HEK293 (cell line): ENCODE results near the gene DCAF10.

Experiments used
- CTCF ChIA-PET: fragments of 350-600 bp; formaldehyde crosslinking; extraction: SDS; loops from one replicate; lab custom pipeline; 2021; ENCODE audit warnings: antibody characterized with exemption; lab: Yijun Ruan, JAX
- POLR2A ChIA-PET: fragments of 300-600 bp; formaldehyde crosslinking; extraction: SDS; loops from one replicate; lab custom pipeline; 2020; ENCODE audit warnings: antibody characterized with exemption, inconsistent platforms; lab: Yijun Ruan, JAX
- H3K27ac ChIP-seq: fragments of 200-500 bp; sonication (Bioruptor generic); 2 replicates; pipeline ENCODE4 v1.5.1; 2014; ENCODE audit warnings: low read depth, low read length, control low read depth, inconsistent platforms; ENCODE audit errors: extremely low read depth
- H3K36me3 ChIP-seq, 2 experiments: fragments of 200-500 bp in 1 of 2; sonication (Bioruptor generic) in 1 of 2; 1 replicate in 1 of 2; 2 replicates in 1 of 2; pipeline ENCODE4 v1.5.1; 2014 to 2017; ENCODE audit warnings: inconsistent platforms in 2 of 2, low read length in 2 of 2; ENCODE audit not compliant: control insufficient read depth in 2 of 2, insufficient read depth in 1 of 2
- H3K4me1 ChIP-seq: fragments of 200-500 bp; sonication (Bioruptor generic); 2 replicates; pipeline ENCODE4 v1.5.1; 2014; ENCODE audit warnings: mild to moderate bottlenecking, low read length, inconsistent platforms; ENCODE audit not compliant: control insufficient read depth, insufficient read depth
- H3K4me3 ChIP-seq: 2 replicates; pipeline ENCODE4 v1.5.1; 2011; ENCODE audit warnings: low read depth, mild to moderate bottlenecking, control low read depth, low read length, moderate library complexity
- H3K9me3 ChIP-seq: fragments of 200-500 bp; sonication (Bioruptor generic); 2 replicates; pipeline ENCODE4 v1.5.1; 2014; ENCODE audit warnings: low read depth, low read length, inconsistent platforms; ENCODE audit not compliant: control insufficient read depth, insufficient read depth
- GLIS1 ChIP-seq: fragments of 450-650 bp; formaldehyde crosslinking; IDR thresholded peaks from 2 replicates; pipeline ENCODE4 v1.5.1; 2016; ENCODE audit warnings: missing biosample characterization, missing genetic modification characterization
- KLF9 ChIP-seq: fragments of 450-650 bp; formaldehyde crosslinking; IDR thresholded peaks from 2 replicates; pipeline ENCODE4 v1.5.1; 2016; ENCODE audit warnings: missing biosample characterization, missing genetic modification characterization, low read depth
- SP7 ChIP-seq: fragments of 450-650 bp; formaldehyde crosslinking; IDR thresholded peaks from 2 replicates; pipeline ENCODE4 v1.5.1; 2016; ENCODE audit warnings: missing biosample characterization, missing genetic modification characterization
- ZNF114 ChIP-seq: fragments of 450-650 bp; formaldehyde crosslinking; IDR thresholded peaks from 2 replicates; pipeline ENCODE4 v1.5.0; 2017; ENCODE audit warnings: missing biosample characterization, missing genetic modification characterization
- ZNF146 ChIP-seq: fragments of 450-650 bp; formaldehyde crosslinking; IDR thresholded peaks from 2 replicates; pipeline ENCODE4 v1.5.1; 2016; ENCODE audit warnings: missing biosample characterization, missing genetic modification characterization
- ZNF221 ChIP-seq: fragments of 450-650 bp; formaldehyde crosslinking; IDR thresholded peaks from 2 replicates; pipeline ENCODE4 v1.5.1; 2017; ENCODE audit warnings: missing biosample characterization, missing genetic modification characterization, borderline replicate concordance
- ZNF302 ChIP-seq: fragments of 450-650 bp; formaldehyde crosslinking; IDR thresholded peaks from 2 replicates; pipeline ENCODE4 v1.5.1; 2016; ENCODE audit warnings: missing biosample characterization, missing genetic modification characterization, low read depth
- ZNF354C ChIP-seq: fragments of 450-650 bp; formaldehyde crosslinking; IDR thresholded peaks from 2 replicates; pipeline ENCODE4 v1.5.1; 2016; ENCODE audit warnings: missing biosample characterization, missing genetic modification characterization, low read depth, borderline replicate concordance
- ZNF404 ChIP-seq: fragments of 450-650 bp; formaldehyde crosslinking; IDR thresholded peaks from 2 replicates; pipeline ENCODE4 v1.5.1; 2017; ENCODE audit warnings: missing biosample characterization, missing genetic modification characterization
- ZNF433 ChIP-seq: fragments of 450-650 bp; formaldehyde crosslinking; IDR thresholded peaks from 2 replicates; pipeline ENCODE4 v1.5.1; 2016; ENCODE audit warnings: missing biosample characterization, missing genetic modification characterization, low read depth
- ZNF48 ChIP-seq: fragments of 450-650 bp; formaldehyde crosslinking; IDR thresholded peaks from 2 replicates; pipeline ENCODE4 v1.5.1; 2016; ENCODE audit warnings: missing biosample characterization, missing genetic modification characterization
- ZNF510 ChIP-seq: fragments of 450-650 bp; formaldehyde crosslinking; IDR thresholded peaks from 2 replicates; pipeline ENCODE4 v1.5.1; 2018; ENCODE audit warnings: mild to moderate bottlenecking, missing genetic modification characterization, missing biosample characterization; ENCODE audit not compliant: insufficient replicate concordance
- ZNF529 ChIP-seq: fragments of 450-650 bp; formaldehyde crosslinking; IDR thresholded peaks from 2 replicates; pipeline ENCODE4 v1.5.1; 2017; ENCODE audit warnings: missing genetic modification characterization, missing biosample characterization; ENCODE audit not compliant: insufficient replicate concordance
- ZNF549 ChIP-seq: fragments of 450-650 bp; IDR thresholded peaks from 2 replicates; pipeline ENCODE4 v1.5.1; 2018; ENCODE audit warnings: missing biosample characterization, missing genetic modification characterization, mild to moderate bottlenecking, inconsistent platforms, moderate library complexity
- ZNF560 ChIP-seq: fragments of 450-650 bp; formaldehyde crosslinking; IDR thresholded peaks from 2 replicates; pipeline ENCODE4 v1.5.1; 2017; ENCODE audit warnings: missing biosample characterization, missing genetic modification characterization, borderline replicate concordance
- ZNF561 ChIP-seq: fragments of 450-650 bp; IDR thresholded peaks from 2 replicates; pipeline ENCODE4 v1.5.1; 2018; ENCODE audit warnings: missing biosample characterization, missing genetic modification characterization, borderline replicate concordance
- ZNF571 ChIP-seq: fragments of 450-650 bp; formaldehyde crosslinking; IDR thresholded peaks from 2 replicates; pipeline ENCODE4 v1.5.0; 2017; ENCODE audit warnings: missing biosample characterization, missing genetic modification characterization
- ZNF585B ChIP-seq: fragments of 450-650 bp; formaldehyde crosslinking; IDR thresholded peaks from 2 replicates; pipeline ENCODE4 v1.5.1; 2016; ENCODE audit warnings: missing biosample characterization, missing genetic modification characterization
- ZNF837 ChIP-seq: fragments of 450-650 bp; formaldehyde crosslinking; IDR thresholded peaks from 2 replicates; pipeline ENCODE4 v1.5.1; 2016; ENCODE audit warnings: missing biosample characterization, missing genetic modification characterization
- ZSCAN30 ChIP-seq: fragments of 450-650 bp; IDR thresholded peaks from 2 replicates; pipeline ENCODE4 v1.5.1; 2018; ENCODE audit warnings: missing biosample characterization, mild to moderate bottlenecking, missing genetic modification characterization, moderate library complexity
- TF ChIP-seq, protein P1 (sequence below): fragments of 450-650 bp; formaldehyde crosslinking; conservative IDR thresholded peaks from 2 replicates; pipeline ENCODE4 v1.5.1; 2016; ENCODE audit warnings: low read depth, missing biosample characterization, missing genetic modification characterization
- TF ChIP-seq, protein P2 (sequence below): fragments of 450-650 bp; formaldehyde crosslinking; IDR thresholded peaks from 2 replicates; pipeline ENCODE4 v1.5.1; 2016; ENCODE audit warnings: missing biosample characterization, missing genetic modification characterization
- TF ChIP-seq, protein P3 (sequence below): fragments of 450-650 bp; formaldehyde crosslinking; IDR thresholded peaks from 2 replicates; pipeline ENCODE4 v1.5.1; 2016; ENCODE audit warnings: missing biosample characterization, missing genetic modification characterization
- TF ChIP-seq, protein P4 (sequence below): fragments of 450-650 bp; formaldehyde crosslinking; IDR thresholded peaks from 2 replicates; pipeline ENCODE4 v1.5.1; 2016; ENCODE audit warnings: missing biosample characterization, missing genetic modification characterization, low read depth

Gene DCAF10

GRCh38 chr9:37760416-37761161 lies 40.0 kb upstream of the DCAF10 start:
- Histone ChIP-seq H3K27ac (no peak overlapping the region), H3K9me3 (no peaks in the 10 kb centered on the region), H3K4me1 (no peaks in the 10 kb centered on the region), H3K4me3 (no peak overlapping the region), H3K36me3 (peaks cover 0 to 13% of the 10 kb centered on the region in 2 experiments; a peak in 2 of 3 replicates)
- ChIA-PET POLR2A (interaction anchor here (0.6 kb wide), 1 partner anchor 10 kb away, joined by 4 read pairs; no protein-coding TSS in a partner anchor), CTCF (no interaction called here)
- TF ChIP-seq ZNF560, result no peak
- no peak for TF ChIP-seq ZNF302 (tag by site-specific recombination)
- TF ChIP-seq ZNF146 (tag by site-specific recombination), result no peak
- TF ChIP-seq ZNF571 (tag by site-specific recombination), result no peak
- TF ChIP-seq, protein P1, sequence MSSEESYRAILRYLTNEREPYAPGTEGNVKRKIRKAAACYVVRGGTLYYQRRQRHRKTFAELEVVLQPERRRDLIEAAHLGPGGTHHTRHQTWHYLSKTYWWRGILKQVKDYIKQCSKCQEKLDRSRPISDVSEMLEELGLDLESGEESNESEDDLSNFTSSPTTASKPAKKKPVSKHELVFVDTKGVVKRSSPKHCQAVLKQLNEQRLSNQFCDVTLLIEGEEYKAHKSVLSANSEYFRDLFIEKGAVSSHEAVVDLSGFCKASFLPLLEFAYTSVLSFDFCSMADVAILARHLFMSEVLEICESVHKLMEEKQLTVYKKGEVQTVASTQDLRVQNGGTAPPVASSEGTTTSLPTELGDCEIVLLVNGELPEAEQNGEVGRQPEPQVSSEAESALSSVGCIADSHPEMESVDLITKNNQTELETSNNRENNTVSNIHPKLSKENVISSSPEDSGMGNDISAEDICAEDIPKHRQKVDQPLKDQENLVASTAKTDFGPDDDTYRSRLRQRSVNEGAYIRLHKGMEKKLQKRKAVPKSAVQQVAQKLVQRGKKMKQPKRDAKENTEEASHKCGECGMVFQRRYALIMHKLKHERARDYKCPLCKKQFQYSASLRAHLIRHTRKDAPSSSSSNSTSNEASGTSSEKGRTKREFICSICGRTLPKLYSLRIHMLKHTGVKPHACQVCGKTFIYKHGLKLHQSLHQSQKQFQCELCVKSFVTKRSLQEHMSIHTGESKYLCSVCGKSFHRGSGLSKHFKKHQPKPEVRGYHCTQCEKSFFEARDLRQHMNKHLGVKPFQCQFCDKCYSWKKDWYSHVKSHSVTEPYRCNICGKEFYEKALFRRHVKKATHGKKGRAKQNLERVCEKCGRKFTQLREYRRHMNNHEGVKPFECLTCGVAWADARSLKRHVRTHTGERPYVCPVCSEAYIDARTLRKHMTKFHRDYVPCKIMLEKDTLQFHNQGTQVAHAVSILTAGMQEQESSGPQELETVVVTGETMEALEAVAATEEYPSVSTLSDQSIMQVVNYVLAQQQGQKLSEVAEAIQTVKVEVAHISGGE, result no peak
- no peak for TF ChIP-seq ZNF114 (tag by site-specific recombination)
- no peak for TF ChIP-seq GLIS1 (tag by site-specific recombination)
- no peak for TF ChIP-seq ZSCAN30 (tag by site-specific recombination)
- TF ChIP-seq ZNF837 (tag by site-specific recombination), result no peak
- TF ChIP-seq KLF9 (tag by site-specific recombination), result no peak
- TF ChIP-seq SP7 (tag by site-specific recombination), result no peak
- TF ChIP-seq ZNF529 (tag by site-specific recombination), result no peak
- no peak for TF ChIP-seq ZNF561 (tag by site-specific recombination)
- no peak for TF ChIP-seq ZNF510 (tag by site-specific recombination)
- no peak for TF ChIP-seq ZNF585B
- TF ChIP-seq, protein P2, sequence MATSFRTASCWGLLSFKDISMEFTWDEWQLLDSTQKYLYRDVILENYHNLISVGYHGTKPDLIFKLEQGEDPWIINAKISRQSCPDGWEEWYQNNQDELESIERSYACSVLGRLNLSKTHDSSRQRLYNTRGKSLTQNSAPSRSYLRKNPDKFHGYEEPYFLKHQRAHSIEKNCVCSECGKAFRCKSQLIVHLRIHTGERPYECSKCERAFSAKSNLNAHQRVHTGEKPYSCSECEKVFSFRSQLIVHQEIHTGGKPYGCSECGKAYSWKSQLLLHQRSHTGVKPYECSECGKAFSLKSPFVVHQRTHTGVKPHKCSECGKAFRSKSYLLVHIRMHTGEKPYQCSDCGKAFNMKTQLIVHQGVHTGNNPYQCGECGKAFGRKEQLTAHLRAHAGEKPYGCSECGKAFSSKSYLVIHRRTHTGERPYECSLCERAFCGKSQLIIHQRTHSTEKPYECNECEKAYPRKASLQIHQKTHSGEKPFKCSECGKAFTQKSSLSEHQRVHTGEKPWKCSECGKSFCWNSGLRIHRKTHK (tag by site-specific recombination), result no peak
- TF ChIP-seq, protein P3, sequence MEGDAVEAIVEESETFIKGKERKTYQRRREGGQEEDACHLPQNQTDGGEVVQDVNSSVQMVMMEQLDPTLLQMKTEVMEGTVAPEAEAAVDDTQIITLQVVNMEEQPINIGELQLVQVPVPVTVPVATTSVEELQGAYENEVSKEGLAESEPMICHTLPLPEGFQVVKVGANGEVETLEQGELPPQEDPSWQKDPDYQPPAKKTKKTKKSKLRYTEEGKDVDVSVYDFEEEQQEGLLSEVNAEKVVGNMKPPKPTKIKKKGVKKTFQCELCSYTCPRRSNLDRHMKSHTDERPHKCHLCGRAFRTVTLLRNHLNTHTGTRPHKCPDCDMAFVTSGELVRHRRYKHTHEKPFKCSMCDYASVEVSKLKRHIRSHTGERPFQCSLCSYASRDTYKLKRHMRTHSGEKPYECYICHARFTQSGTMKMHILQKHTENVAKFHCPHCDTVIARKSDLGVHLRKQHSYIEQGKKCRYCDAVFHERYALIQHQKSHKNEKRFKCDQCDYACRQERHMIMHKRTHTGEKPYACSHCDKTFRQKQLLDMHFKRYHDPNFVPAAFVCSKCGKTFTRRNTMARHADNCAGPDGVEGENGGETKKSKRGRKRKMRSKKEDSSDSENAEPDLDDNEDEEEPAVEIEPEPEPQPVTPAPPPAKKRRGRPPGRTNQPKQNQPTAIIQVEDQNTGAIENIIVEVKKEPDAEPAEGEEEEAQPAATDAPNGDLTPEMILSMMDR (tag by site-specific recombination), result no peak
- TF ChIP-seq, all 188 proteins: peak for 0

DNA sequence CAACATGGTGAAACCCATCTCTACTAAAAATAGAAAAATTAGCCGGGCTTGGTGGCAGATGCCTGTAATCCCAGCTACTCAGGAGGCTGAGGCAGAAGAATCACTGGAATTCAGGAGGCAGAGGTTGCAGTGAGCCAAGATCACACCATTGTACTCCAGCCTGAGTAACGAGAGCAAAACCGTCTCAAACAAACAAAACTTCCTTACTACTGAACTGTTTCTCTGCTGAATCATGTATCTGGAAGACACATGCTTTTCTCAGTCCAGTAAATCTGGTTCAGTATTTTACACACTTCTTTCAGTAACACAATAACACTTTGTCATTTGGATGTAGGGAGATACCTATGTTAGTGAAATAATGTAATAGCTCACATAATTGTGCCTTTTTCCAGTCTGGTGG lies 39.1 kb upstream of the DCAF10 start:
- ChIA-PET POLR2A (interaction anchor here (0.6 kb wide), 1 partner anchor 10 kb away, joined by 4 read pairs; no protein-coding TSS in a partner anchor), CTCF (interaction anchor here (0.6 kb wide), 1 partner anchor 422 kb away, joined by 5 read pairs; no protein-coding TSS in a partner anchor)
- Histone ChIP-seq H3K9me3 (no peaks in the 10 kb centered on the region), H3K27ac (no peak overlapping the region), H3K36me3 (peaks cover 0 to 13% of the 10 kb centered on the region in 2 experiments; a peak in 2 of 3 replicates), H3K4me1 (no peaks in the 10 kb centered on the region), H3K4me3 (no peak overlapping the region)
- TF ChIP-seq ZNF433 (tag by site-specific recombination) (no peak), ZNF221 (tag by site-specific recombination) (no peak), ZNF549 (no peak), ZNF404 (tag by site-specific recombination) (no peak), ZNF354C (tag by site-specific recombination) (no peak), ZNF48 (tag by site-specific recombination) (no peak)
- TF ChIP-seq, protein P4, sequence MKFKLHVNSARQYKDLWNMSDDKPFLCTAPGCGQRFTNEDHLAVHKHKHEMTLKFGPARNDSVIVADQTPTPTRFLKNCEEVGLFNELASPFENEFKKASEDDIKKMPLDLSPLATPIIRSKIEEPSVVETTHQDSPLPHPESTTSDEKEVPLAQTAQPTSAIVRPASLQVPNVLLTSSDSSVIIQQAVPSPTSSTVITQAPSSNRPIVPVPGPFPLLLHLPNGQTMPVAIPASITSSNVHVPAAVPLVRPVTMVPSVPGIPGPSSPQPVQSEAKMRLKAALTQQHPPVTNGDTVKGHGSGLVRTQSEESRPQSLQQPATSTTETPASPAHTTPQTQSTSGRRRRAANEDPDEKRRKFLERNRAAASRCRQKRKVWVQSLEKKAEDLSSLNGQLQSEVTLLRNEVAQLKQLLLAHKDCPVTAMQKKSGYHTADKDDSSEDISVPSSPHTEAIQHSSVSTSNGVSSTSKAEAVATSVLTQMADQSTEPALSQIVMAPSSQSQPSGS (tag by site-specific recombination), result no peak
